Upper lobe of left lung (tissue), 4 donors: ENCODE measurements around the gene PZP.

Experiments used
- CTCF ChIP-seq, 6 experiments: fragments of 450-650 bp in 4 of 6; fragments of 200-600 bp in 2 of 6; sonication (generic) in 2 of 6; IDR thresholded peaks; one replicate each; pipeline ENCODE4 v1.5.1; 2016 to 2019; ENCODE audit warnings: antibody characterized with exemption in 6 of 6
- POLR2A ChIP-seq, 4 donors: fragments of 450-650 bp; IDR thresholded peaks; one replicate each; pipeline ENCODE4 v1.5.1; 2016 to 2017; ENCODE audit warnings: antibody characterized with exemption in 4 of 4, mild to moderate bottlenecking in 2 of 4
- POLR2AphosphoS5 ChIP-seq, 2 donors: sonication (generic); formaldehyde crosslinking; IDR thresholded peaks; one replicate each; pipeline ENCODE4 v1.5.1; 2017; ENCODE audit warnings: antibody characterized with exemption in 2 of 2

GRCh38 chr12:9256341-9256740 lies 48.1 kb upstream of the PZP start:
- TF ChIP-seq POLR2AphosphoS5 (IDR thresholded peaks at IDR 0.05), result no peak
- TF ChIP-seq CTCF (IDR thresholded peaks at IDR 0.05), result no peak
- no peak for TF ChIP-seq POLR2A (IDR thresholded peaks at IDR 0.05)
